ENCODE results near the gene PCGF3.

- TF ChIP-seq CTCF (IDR thresholded peaks at IDR 0.05) (no peak), POLR2A (IDR thresholded peaks at IDR 0.05) (no peak)
Observed at GRCh38 chr4:710116-710515, 4.5 kb downstream of the PCGF3 start.

Data from testis (tissue), 2 donors.